Muscle layer of colon (tissue), 2 donors: ENCODE results near the gene ZC3H12C.

Experiments used
- H3K27ac ChIP-seq: one replicate; pipeline ENCODE4 v1.7.0; 2013; ENCODE audit warnings: low read depth, mild to moderate bottlenecking, low read length, moderate library complexity
- H3K27me3 ChIP-seq, 2 donors: one replicate each; pipeline ENCODE4 v1.7.0; 2013; ENCODE audit warnings: low read length in 2 of 2, mild to moderate bottlenecking in 2 of 2; ENCODE audit not compliant: insufficient read depth in 2 of 2, control insufficient read depth in 1 of 2
- H3K36me3 ChIP-seq: one replicate; pipeline ENCODE4 v1.7.0; 2013; ENCODE audit warnings: mild to moderate bottlenecking, low read length; ENCODE audit not compliant: insufficient read depth
- H3K4me1 ChIP-seq: one replicate; pipeline ENCODE4 v1.7.0; 2013; ENCODE audit warnings: mild to moderate bottlenecking, low read length; ENCODE audit not compliant: insufficient read depth
- H3K4me3 ChIP-seq, 2 donors: one replicate each; pipeline ENCODE4 v1.7.0; 2013; ENCODE audit warnings: low read length in 2 of 2, low read depth in 1 of 2, mild to moderate bottlenecking in 1 of 2, moderate library complexity in 1 of 2
- H3K9ac ChIP-seq: one replicate; pipeline ENCODE4 v1.7.0; 2013; ENCODE audit warnings: low read length
- H3K9me3 ChIP-seq: one replicate; pipeline ENCODE4 v1.7.0; 2013; ENCODE audit warnings: mild to moderate bottlenecking, low read length
- donor health status: abdominal sarcoma.
- donor health status: Adenocarcinoma of cecum.

Gene ZC3H12C

DNA sequence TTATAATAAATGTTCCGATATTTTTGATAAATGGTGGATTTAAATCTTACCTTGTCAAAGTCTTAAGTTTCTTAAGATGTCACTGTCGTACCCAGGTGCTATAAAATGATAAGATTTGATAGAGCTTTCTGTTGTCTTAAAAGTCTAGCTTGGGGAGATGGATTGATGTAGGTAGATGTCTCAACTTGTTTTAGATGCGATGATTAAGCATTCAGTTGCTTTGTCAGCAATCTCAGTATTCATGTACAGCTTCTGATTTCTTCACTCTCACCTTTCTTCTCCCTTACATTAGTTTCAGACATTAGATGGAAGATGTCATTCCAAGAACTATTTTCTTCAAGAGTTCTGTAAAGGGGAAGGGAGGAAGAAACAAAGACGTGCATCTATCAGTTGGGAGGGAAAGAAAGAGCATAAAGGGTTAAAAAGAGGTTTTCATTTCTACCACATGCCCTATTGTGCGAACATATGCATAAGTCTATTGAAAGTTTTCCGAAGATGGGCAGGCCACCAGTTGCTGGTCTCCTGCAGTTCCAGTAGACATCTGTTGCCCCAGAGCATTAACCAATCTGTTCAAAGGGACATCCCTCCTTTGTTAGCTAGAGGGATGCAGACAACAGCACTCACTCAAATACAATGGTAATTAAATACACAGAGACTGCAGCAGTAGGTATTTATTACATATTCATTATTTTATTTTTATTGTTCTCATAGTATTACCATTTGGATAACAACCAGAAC lies 38.4 kb downstream of the ZC3H12C start:
- H3K27ac ChIP-seq, result no peak overlapping the region
- H3K4me3 ChIP-seq, result no peak overlapping the region
- H3K27me3 ChIP-seq, result no peaks in the 10 kb centered on the region
- no peaks in the 10 kb centered on the region for H3K36me3 ChIP-seq
- no peaks in the 10 kb centered on the region for H3K9me3 ChIP-seq
- H3K9ac ChIP-seq, result no peak overlapping the region
- peaks cover 10% of the 10 kb centered on the region for H3K4me1 ChIP-seq

DNA sequence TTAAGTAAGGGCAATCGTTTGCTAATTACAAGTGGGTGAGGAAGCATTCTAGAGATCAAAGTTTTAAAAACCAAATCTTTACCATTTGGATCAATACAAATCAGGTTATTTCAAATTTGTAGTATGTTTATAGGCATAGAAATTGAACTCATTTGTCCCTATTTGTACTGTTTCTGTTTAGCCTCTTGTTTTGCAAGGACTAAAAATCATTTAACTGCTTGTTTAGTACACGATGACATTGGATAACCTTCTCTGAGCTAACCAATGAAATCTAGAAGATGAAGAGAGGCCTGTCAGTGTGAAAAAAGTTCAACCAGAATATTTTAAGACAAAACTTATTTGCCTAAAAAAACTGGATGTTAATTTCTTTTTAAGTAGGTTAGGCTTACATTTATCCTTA lies 40.0 kb downstream of the ZC3H12C start:
- Histone ChIP-seq H3K9ac (no peak overlapping the region), H3K4me3 (no peak overlapping the region), H3K9me3 (no peaks in the 10 kb centered on the region), H3K4me1 (peaks cover 7% of the 10 kb centered on the region), H3K36me3 (no peaks in the 10 kb centered on the region), H3K27ac (no peak overlapping the region), H3K27me3 (no peaks in the 10 kb centered on the region)

DNA sequence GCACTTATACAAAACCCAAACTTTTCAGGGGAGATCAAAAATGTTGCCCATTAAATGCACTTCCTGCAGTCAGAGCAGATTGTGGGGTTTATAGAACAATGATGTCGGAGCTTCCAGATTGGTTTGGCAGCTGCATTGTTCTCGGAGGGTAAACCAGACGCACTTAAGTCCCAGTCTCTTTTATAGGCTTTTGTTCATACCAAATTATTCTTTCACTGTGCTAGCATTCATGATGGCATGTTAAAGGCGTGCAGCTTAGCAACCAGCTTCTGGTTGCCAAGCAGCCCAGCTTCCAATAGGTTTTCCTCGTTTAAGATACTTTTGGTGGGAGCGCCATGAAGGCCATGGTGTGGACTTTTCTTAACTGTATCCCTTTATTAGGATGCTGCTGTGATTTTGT lies 40.9 kb downstream of the ZC3H12C start:
- H3K4me3 ChIP-seq, result no peak overlapping the region
- H3K9ac ChIP-seq, result no peak overlapping the region
- no peak overlapping the region for H3K27ac ChIP-seq

GRCh38 chr11:110141812-110142211 lies 48.6 kb downstream of the ZC3H12C start:
- no peak overlapping the region for H3K9ac ChIP-seq
- no peak overlapping the region for H3K27ac ChIP-seq
- H3K4me1 ChIP-seq, result no peaks in the 10 kb centered on the region
- H3K36me3 ChIP-seq, result no peaks in the 10 kb centered on the region
- no peak overlapping the region for H3K4me3 ChIP-seq
- H3K9me3 ChIP-seq, result no peaks in the 10 kb centered on the region
- no peaks in the 10 kb centered on the region for H3K27me3 ChIP-seq

More for the DNA sequence above, 40.9 kb downstream of the ZC3H12C start:
- no peaks in the 10 kb centered on the region for H3K27me3 ChIP-seq
- H3K4me1 ChIP-seq, result no peaks in the 10 kb centered on the region
- H3K9me3 ChIP-seq, result no peaks in the 10 kb centered on the region
- H3K36me3 ChIP-seq, result no peaks in the 10 kb centered on the region

DNA sequence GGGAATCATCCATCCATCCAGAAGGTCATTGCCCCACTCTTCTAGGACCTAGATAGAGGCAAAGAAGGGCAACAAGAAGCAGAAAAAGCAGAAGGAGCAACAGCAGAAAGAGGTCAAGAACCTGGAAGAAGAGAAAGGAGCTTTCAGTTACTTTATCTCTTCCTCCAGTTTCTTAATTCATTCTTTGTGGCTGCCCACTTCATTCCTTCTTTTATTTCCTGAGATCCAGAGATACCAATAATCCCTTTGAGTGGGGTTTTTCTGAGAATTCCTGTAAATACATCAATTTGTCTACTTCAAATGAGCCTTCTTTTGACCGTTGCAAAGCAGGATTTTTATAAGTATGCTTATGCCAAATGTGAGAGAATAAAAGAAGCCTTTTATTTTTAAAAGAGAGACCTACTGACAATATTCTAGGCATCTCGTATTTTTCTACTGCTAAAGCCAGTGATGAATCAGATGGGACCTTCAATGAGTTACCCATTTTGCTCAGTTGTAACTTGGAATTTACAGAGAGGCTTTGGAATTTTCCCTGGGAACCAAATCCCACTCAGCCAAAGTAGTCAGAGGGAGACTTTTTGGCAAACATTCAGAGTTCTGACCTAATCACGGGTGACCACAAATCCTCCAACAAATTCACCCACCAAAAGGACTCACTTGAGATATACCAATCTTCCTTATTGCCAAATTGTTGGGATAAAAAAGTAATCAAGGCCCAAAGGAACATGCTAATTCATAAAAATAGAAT lies 54.9 kb downstream of the ZC3H12C start:
- no peaks in the 10 kb centered on the region for H3K9me3 ChIP-seq
- H3K4me1 ChIP-seq, result no peaks in the 10 kb centered on the region
- no peaks in the 10 kb centered on the region for H3K36me3 ChIP-seq
- no peak overlapping the region for H3K27ac ChIP-seq
- H3K9ac ChIP-seq, result no peak overlapping the region
- no peak overlapping the region for H3K4me3 ChIP-seq
- H3K27me3 ChIP-seq, result no peaks in the 10 kb centered on the region

DNA sequence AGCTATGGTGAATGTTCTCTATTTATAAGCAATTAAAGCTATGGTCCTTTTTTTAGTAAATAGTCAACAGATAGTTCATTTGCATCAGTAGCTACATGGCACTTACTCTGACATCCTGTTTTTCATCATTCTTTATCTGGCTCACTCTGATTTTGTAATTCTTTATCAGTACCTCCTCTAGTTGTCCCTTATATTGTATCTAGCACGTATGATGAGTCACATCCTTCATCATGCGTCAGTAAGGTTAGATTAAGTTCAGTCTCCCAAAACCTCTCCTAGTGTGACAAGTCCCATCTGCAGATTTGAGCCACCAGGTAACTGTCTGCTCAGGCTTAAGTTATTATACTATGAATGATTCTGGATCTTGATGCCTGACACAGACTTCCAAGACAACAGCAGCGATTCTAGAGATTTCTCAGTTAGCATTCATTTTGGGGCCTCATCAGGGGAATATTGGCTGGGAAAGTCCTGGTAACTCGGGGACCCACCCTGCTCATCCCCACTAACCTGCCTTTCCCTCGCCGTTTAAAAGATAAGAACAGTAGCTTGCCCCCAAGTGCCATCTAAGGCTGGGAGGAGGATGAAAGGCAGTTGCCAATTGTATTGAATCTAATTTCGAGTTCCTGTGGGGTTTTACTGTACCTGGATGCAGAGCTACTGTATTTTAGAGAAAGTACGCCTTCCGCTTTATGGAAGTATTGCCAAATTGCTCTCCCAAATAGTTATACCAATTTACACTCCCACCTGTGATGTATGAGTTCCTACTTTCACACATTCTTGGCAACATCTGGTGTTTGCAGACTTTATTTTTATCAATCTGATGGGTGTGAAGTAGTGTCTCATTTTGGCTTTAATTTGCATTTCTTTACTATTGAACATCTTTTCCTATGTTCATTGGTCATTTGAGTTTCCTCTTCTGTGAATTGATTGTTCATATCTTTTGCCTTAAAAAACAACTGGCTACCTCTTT lies 55.9 kb downstream of the ZC3H12C start:
- H3K9me3 ChIP-seq, result no peaks in the 10 kb centered on the region
- H3K27ac ChIP-seq, result no peak overlapping the region
- H3K9ac ChIP-seq, result no peak overlapping the region

GRCh38 chr11:110152199-110152598 lies 59.0 kb downstream of the ZC3H12C start:
- no peak overlapping the region for H3K4me3 ChIP-seq
- H3K9ac ChIP-seq, result no peak overlapping the region
- no peaks in the 10 kb centered on the region for H3K27me3 ChIP-seq
- H3K9me3 ChIP-seq, result no peaks in the 10 kb centered on the region
- no peak overlapping the region for H3K27ac ChIP-seq
- no peaks in the 10 kb centered on the region for H3K4me1 ChIP-seq
- peaks cover 4% of the 10 kb centered on the region for H3K36me3 ChIP-seq

More for the DNA sequence above, 55.9 kb downstream of the ZC3H12C start:
- Histone ChIP-seq H3K36me3 (peaks cover 4% of the 10 kb centered on the region), H3K4me3 (no peak overlapping the region), H3K4me1 (no peaks in the 10 kb centered on the region), H3K27me3 (no peaks in the 10 kb centered on the region)

DNA sequence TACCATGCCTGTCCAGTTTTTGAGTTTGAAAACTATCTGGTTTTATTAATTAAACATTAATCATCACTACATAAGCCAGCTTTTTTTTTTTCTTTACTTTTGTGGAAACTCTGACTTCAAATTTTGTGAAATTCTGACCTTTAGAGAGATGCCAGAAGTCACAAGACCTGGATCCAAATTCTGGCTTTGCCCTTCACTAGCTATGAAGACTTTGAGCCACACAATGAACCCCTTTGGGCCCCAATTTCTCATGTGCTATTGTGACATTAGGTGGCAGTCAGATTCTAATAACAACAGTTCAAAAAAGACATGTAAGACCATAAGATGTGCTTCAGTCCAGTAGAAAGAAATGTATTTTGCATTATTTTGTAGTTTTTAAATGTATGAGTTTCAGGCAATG lies 60.3 kb downstream of the ZC3H12C start:
- Histone ChIP-seq H3K4me3 (no peak overlapping the region), H3K9ac (no peak overlapping the region), H3K9me3 (no peaks in the 10 kb centered on the region), H3K27me3 (no peaks in the 10 kb centered on the region), H3K27ac (no peak overlapping the region), H3K36me3 (peaks cover 5% of the 10 kb centered on the region), H3K4me1 (no peaks in the 10 kb centered on the region)

- Histone ChIP-seq H3K9ac (no peak overlapping the region), H3K36me3 (peaks cover 16% of the 10 kb centered on the region), H3K27me3 (no peaks in the 10 kb centered on the region), H3K27ac (no peak overlapping the region), H3K9me3 (no peaks in the 10 kb centered on the region), H3K4me1 (no peaks in the 10 kb centered on the region), H3K4me3 (no peak overlapping the region)
These were observed 63.3 kb downstream of the ZC3H12C start for GRCh38 chr11:110156503-110156902.

DNA sequence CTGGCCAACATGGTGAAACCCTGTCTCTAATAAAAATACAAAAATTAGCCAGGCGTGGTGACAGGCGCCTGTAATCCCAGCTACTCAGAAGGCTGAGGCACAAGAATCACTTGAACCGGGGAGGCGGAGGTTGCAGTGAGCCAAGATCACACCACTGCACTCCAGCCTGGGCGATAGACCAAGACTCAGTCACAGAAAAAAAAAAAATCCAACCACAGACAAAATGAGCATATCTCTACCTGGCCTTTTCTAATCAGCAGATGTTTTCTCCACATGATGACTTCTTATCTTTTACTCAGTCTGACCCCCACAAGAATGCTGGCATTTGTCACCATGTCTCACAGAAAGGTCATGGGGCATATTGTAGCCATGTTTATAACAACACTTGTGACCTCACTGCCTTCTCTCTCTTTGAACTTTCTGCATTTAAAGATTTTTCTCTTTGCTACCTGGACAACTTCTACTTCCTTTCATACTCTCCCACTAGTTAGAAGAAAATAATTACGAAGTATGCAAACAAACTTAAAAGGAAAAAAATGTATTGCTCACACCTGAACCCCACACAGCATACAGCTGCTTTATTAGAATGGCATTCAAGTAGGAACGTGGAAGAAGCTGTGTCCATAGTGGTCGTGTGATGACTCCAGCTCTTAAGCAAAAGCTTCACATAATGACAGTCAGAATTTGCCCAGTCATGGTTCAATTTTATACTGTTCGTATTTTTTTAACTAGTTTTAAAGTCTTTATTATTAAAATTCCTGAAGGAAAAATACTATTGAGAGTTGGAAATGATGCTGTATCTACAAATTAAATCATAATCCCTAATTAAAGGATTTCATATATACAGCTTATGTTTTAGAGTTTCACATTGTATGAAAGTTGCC lies 65.4 kb downstream of the ZC3H12C start:
- Histone ChIP-seq H3K9me3 (no peaks in the 10 kb centered on the region), H3K9ac (no peak overlapping the region), H3K27ac (no peak overlapping the region), H3K36me3 (peaks cover 15% of the 10 kb centered on the region), H3K4me3 (no peak overlapping the region), H3K4me1 (no peaks in the 10 kb centered on the region), H3K27me3 (no peaks in the 10 kb centered on the region)
